ENCODE measurements around the gene AKT1S1.

AKT1S1 gene

DNA sequence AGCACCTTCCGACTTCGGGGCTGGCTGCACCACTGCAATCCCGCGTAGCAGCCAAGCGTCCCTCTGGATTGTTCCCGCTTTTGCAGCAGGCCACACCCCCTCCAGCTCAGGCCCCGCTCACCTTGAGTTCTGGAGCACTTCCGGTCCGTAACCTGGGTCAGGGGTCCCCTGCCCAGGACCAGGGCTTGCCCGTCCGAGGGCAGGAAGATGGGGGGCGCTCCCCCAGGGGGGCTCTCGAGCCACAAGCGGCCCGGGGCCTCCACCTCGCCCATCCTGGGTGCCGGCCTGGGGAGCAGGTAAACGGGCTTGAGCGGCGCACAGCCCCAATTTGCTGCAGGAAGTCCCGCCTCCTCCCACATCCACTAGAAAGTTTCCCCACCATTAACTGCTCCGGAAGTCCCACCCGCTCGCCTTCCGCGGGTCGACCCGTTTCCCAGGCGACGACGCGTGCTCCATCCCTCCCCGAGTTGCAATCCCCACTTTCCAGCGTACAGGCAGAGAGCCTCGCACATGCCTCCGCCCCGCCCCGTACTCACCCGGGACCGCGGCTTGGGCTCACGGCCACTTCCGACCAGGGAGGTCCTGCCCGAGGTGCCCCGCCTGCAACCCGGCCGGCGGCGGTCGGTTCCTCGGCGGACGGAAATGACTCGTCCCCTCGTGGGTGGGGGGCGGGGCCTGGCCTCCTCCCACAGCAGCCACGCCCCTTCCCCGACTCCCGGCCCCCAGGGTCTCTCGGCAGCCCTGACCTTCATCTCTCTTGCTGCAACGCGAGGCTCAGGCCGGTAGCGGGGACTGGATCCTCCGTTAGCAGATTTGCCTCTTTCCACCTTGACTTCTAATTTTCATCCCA is 10.0 kb downstream of the AKT1S1 start, which contains the start of gene PNKP:
Gene PNKP, minus strand, starts transcription at position 644 of the 850 bp plus-strand sequence. Its CDS starts 372 bp downstream, at position 272.
- peak; percentile 88 for DNase-seq

DNA sequence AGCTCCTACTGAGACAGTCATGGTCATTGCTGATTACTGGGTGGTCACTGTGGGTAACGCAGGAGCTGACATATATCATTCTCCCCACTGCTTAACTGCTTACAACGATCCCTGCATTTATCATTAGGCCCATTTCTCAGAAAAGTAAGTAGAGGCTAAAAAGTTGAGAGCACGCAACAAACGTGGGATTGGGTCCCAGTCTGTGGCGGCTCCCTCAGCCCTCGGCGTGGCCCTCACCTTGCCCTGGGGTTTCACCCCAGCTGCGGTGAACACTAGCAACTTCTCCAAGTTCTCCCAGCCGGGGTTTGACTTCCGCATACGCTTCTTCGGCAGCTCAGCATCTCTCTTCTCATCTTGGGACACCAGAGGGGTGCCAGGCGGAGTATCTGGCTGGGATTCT is 12.3 kb downstream of the AKT1S1 start:
- no peak for DNase-seq

DNA sequence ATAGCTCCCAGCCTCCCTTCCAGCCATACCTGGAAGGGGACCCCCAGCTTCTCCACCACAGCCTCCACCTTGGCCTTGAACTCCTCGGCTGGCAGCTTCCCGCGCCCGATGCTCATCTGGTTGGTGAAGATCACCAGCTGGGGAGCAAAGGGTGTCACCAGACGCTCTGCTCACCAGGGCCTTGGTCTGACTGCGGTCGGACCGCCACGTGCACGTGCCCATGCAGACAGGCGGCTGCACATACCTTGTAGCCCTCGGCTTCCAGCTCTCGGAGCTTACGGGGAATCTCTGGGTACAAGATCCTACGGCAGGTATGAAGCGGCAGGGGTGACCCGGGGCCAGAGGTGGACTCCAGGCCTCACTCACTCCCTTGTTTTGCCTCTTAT is 13.2 kb downstream of the AKT1S1 start:
- DNase-seq = no peak

DNA sequence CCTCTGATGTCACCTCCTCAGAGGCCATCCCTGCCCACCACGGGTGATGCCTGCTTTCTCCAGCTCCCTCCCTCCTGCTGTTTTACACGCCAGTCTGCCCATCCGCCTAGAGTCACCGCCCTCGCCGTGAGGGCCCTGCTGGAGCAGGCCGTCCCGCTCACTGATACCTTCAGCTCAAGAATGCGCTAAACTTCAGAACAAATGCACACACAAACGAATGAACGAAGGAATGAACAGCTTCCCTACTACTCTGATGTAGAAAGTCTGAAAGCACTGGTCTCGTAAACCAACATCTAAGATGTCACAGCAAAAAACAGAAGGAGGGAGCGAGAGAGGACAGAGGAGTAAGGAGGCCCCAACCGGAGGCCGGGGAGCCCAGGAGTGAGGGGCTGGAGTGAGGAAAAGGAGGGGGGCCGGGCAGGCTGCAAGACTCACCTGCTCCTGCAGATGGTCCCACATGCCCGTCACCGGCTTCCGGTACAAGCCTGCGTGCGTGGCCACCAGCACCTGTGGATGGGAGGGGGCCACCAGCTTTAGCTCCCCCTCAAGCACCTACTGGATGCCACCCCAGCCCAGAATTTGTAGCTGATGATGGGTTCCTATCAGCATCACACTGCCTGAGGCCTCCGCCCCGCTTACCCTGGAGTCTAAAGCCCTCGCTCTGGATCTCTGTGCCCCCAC is 13.8 kb downstream of the AKT1S1 start:
- no peak for DNase-seq

DNA sequence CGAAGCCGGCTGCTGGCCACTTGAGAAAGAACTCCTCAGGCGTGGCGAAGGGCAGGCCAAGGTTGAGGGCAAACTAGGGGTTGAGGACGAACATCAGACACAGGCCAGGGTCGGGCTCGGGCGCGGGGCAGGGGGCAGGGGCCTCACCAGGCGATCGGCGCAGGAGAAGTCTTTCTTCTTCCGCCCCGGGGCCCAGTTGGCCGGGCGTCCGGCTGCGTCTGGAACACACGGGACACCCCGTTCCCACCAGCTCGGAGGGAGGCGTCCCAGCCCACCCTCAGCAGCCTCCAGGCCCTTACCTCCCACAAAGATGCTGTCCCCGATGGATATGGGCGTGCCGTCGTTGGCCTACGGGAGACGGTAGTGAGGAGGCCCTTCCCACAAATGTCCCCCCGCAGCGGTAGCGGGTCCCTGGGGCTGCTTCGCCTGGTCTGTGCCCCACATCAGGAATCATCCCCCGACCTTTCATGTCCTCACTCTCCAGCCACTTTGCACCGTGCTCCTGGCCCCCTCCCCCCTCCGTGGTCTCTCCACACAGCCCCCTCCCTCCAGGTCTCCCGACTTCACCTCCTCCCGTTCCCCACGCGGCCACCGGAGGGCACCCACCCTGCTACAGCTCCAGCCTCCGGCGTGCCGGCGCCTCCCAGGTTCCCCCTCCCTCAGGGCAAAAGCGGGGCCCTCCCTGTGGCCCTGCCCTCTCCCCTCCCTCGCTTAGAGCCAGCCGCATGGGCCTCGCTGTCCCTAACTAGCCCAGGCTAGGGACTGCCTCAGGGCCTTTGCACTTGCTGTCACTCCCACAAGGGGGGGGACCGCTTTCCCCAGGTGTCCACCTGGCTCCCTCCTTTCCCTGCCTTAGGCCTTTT is 14.5 kb downstream of the AKT1S1 start:
- DNase-seq = no peak

DNA sequence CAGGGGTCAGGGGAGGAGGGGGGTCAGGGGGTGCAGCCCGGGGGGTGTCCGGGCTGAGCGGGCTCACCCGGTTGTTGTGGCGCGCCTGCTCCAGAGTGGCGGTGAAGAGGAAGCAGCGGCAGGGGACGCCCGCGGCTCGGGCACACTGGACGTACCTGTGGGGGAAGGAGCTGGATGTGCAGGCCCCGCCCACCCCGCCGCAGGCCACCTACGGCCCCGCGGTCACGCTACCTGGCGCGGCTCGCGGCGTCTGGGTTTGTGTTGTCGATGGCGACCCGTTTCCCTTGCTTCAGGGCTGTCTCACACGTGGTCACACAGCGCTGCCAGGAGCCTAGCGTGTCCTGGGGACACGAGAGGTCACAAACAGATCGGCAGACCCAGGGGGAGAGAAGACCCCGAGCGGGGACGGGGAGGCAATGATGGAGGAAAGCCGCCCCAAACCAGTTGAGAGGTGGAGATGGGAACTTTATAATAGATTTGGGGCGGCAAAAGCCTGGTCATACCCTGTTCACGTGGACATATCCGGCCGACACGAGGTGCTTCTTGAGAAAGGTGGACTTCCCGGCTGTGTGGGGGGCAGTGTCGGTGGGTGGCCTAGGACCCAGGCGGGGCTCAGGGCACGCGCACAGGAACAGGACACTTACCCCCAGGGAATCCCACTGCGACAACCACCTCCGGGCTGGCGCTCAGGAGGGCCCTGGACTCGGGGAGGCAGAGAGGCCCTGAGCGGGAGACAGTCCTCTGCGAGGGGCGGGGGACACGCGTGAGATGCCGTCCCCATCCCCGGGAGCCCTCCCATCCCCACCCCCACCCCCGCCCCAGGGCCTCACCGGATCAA is 15.4 kb downstream of the AKT1S1 start:
- no peak for DNase-seq

DNA sequence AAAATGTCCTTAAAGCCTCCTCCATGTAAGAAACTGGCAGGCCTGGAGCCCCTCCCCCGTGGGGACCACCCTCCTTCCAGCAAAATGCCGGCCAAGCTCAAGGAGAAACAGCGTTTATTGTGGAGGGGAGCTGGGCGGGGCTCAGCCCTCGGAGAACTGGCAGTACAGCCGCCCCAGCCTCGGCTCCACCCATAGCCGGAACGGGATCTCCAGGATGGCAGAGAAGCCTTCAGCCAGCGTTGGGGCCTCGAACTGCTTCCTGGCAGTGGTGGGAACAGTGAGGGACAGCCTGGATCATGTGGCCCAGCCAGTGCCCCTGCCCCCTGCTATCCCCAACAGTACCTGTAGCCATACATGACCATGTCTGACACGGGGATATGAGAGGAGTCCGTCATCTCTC is 16.0 kb downstream of the AKT1S1 start:
- no peak for DNase-seq

DNA sequence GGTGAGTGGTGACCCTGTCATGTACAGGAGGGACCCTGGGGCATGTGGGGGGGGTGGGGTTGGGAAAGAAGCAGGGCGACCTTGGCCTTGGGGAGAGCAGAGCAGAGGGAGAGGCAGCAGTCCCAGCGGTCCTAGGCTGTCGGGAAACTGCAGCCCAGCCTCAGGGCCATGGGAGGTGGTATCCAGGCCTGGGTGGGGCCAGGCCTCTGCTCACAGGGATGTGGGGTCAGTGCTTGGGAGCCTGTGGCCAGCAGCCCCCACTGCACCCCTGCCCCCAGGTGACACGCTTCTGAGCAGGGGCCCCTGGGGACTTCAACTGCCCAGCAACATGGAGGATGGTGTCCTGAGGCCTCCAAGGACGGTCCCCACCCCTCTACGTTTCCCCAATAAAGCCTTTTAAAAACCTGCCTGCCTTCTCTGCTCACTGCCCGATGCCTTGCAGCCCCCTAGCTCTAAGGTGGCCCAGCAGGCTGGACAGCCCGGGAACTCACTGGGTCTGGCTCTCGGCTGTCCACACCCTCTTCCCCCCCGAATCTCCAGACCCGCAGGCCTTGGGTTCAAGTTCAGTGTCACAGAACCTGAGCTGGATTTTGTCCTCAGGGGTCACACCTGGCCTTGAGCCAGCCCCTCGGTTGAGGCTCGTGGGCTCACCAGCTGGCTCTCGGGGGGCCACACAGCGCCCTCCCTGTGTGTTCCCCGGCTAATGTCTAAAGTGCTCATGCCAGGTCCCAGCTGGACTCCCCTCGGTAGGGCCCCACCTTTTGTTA is 16.6 kb downstream of the AKT1S1 start:
- no peak for DNase-seq

DNA sequence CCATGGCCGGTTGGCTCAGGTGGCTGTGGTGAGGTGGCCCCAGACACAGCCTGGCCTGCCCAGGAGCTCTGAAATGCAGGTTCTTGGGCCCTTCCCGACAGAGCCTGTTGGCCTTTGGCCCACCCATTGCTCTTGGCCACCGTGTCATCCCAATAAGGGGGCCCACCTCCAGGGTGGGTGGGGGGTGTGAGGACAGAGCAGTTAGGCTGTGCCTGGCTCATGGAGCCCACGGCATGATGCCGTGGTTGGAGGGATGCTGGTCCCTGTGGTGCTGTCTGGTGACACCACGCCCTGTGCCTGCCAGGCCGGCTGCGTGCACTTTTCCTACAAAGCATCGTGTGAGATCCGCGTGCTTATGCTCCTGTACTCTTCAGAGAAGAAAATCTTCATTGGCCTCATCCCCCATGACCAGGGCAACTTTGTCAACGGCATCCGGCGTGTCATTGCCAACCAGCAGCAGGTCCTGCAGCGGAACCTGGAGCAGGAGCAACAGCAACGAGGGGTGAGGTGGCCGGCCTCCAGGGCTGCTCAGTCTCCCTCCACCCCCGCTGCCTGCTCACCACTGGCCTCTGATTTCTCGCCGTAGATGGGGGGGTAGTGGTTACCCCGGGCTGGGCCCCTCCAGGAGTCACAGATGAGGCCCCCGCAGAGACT is 17.3 kb downstream of the AKT1S1 start:
- no peak for DNase-seq

DNA sequence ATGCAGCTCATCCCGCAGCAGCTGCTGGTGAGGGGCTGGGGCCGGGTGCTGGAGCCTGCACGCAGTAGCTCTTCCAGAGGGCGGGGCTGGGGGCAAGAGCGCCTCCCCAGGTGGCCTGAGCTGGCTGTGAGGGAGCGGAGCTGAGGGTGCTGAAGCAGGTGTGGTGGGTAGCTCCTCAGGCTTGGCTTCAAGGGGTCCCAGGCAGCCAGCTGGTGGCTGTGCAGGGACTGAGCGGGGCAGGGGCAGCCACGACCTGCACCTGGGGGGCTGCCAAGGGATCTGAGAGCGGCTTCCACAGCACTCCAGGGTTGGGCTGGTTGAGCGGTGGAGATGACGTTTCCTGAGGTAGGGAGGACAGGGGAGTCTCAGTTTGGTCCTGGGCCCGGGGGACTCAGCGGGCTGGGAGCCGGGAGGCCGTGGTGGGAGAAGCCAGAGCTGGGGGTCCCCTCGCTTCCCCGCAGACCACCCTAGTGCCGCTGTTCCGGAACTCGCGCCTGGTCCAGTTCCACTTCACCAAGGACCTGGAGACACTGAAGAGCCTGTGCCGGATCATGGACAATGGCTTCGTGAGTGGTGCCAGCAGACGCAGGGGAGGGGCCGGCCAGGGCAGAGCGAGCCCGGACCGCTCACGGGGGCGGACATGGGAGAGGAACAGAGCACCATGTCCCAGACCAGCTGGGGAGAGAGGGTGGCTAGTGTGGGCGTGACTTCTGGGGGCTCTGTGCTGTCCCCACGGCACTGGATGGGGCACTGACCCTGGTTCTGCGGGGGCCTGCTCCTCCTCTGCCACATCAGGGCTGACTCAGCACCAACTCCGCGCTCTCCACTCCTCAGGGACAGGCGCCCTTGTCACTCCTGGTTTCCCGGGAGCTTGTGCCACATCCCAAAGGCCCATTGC is 18.8 kb downstream of the AKT1S1 start:
- no peak for DNase-seq

DNA sequence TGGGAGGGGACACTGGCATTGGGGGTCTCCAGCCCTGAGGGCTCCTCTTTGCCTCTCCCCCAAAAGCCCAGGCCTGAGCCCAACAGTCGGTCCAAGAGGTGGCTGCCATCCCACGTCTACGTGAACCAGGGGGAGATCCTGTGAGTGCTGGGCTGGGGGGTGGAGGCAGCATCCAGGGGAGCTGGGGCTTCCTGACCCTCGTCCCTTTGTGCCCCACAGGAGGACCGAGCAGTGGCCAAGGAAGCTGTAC is 19.4 kb downstream of the AKT1S1 start:
- no peak for DNase-seq

DNA sequence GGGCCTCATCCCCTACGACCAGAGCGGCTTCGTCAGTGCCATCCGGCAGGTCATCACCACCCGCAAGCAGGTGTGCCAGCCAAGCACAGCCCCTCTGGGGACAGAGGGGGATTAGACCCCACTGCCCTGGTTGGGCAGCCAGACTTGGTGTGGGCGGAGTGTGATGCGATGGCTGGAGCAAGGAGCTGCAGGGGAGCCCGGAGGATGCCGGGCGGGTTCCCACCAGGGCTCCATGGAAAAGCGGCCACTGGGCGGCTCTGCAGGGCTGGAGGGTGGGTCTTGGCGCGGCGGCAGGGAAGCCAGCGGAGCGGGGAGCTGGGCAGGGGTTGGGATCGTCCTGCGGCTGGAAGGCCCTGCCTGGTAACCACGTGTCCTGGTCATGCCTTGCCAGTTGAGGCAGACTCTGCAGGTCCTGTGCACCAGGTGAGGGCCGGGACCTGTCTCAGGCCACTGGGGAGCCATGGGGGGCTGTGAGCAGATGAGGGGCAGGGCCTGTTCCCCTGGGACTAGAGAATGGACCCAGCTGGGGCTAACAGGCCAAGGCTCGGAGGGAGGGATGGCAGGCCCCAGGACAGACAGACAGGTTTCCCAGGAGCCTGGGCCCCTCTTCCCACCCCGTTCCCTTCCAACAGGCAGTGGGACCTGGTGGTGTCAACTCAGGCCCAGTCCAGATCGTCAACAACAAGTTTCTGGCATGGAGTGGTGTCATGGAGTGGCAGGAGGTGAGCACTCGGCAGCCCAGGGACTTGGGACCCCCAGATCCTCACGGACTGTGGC is 19.9 kb downstream of the AKT1S1 start:
- no peak for DNase-seq

DNA sequence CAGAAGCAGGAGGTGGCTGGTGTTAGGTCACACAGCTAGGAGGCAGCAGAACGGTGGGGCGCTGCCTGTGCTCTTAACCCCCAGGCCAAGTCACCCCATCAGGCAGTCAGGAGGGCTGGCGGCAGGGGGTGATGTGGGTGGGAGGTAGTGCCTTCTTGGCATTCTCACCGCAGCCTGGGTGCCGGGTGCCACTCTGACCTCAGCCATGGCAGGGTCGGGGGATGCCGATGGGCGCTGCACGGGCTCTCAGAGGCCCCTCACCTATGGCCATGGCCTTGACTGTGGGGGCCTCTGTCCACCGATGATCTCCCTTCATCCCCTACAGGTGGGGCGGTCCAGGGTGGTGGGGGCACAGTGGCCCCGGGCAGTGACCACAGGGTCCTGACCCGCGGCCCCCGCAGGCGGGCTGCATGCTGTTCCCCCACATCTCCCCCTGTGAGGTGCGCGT is 20.6 kb downstream of the AKT1S1 start:
- DNase-seq = no peak

DNA sequence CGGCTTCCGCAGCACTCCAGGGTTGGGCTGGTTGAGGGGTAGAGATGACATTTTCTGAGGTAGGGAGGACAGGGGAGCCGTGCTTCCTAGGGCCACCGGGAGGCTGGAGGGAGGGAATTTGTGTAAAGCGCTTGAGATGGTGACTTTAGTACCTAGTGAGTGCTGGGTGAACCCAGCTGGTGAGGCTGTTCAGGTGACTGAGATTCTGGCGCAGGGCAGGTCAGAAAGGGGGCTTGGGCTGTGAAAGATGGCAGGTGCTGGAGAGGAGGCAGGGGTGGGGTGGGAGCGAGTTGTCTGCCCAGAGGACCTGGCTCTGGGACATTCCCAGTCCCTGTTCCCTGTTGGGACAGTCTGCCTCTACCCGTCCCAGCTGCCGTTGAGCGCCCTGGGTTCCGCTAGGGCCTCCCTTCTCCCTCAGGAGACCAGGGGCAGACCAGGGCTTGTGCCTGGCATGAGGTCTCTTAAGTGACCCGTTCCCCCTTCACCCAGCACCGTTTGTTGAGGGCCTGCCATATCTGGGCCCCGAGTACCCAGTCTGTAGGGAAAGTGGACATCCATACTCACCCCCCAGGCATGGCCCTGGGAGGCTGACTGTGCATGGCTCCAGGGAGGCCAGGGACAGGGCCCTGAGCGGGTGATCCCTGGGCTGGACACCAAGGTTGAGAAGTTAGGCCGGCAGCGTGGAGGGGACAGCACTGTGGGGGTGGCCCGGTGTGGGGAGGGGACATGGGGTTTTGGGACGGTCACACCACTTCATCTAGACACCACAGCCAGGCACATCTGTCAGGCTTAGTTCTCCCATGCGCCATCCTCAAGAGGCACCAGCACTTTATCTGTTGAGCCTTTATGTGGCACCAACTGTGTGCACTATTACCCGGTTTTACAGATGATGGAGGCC is 21.2 kb downstream of the AKT1S1 start:
- no peak for DNase-seq

DNA sequence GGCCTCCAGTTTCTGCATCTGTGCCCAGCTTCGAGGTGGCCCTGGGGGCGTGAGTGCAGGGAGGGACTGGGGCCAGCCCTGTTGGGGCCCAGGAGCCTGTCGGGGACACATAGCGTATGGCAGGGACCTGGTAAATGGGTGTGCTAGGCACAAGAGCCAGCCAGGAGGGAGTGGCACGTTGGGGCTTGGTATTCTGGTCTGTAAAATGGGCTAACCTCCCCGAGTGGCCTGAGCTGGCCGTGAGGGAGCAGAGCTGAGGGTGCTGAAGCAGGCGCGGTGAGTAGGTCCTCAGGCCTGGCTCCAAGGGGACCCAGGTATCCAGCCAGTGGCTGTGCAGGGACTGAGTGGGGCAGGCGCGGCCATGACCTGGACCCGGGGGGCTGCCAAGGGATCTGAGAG is 21.9 kb downstream of the AKT1S1 start:
- no peak for DNase-seq

DNA sequence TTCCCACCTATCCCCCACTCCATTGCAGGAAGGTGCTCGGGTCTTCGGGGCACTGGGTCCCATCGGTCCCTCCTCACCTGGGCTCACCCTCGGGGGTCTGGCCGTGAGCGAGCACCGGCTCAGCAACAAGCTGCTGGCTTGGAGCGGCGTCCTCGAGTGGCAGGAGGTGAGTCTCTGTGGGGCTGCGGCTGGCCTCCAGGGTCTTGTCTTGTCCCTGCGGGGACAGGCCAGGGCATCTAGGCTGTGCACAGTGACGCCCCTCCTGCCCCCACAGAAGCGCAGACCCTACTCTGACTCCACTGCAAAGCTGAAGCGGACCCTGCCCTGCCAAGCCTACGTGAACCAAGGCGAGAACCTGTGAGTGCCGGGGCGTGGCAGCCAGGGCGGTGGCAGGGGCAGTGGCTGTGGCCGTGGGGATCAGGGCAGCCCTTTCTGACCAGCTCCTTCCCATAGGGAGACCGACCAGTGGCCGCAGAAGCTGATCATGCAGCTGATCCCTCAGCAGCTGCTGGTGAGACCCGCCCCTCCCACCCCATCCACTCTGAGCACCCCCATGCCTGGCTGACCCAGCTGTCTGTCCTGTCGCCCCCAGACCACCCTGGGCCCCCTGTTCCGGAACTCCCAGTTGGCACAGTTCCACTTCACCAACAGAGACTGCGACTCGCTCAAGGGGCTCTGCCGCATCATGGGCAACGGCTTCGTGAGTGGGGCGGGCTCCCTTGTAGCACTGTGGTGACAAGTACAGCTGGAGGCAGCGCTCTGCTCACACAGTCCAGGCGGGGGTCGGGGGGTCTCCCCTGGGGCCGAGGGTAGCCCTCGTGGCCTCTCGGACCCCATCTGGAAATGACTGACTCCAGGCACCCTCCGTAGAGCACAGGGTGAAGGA is 22.5 kb downstream of the AKT1S1 start:
- no peak for DNase-seq

DNA sequence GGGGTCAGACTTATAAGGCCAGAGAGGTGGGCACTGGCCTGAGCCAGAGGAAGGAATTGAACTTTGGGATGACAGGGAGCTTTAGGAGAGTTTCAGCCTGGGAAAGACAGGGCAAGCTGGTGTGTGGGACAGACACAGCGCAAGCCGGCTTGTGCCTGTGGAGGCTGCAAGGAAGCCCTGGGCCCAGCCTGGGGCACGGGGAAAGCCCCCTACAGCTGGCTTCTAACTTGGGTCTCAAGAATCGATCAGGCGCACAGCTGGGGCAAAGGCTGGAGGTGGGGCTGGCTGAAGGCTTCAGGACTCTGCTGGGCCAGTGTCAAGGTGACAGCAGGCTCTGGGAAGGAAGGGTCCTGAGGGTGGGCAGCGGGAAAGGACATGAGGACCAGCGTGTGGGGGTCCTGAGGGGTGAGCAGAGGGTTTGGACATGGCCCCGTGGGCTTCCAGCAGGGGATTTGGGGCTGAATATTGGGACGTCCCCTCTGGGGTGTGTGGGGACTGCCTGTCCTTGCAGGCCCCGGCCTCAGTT is 23.2 kb downstream of the AKT1S1 start:
- no peak for DNase-seq
